Nucleus accumbens (tissue), 56 donors: ENCODE measurements around the gene OSTM1.

Experiments
- DNase-seq, 56 donors: peaks; one replicate each; lab custom pipeline; 2025; lab: John Stamatoyannopoulos, UW

The OSTM1 gene

GRCh38 chr6:108074359-108075144, at the start of gene OSTM1:
TSS of gene OSTM1 (minus strand) at chr6:108074741. CDS start at chr6:108074651, 90 bp downstream.
- peak; percentile 8 to 95 (median 83) for DNase-seq

GRCh38 chr6:108123946-108124345, 49.4 kb upstream of the OSTM1 start:
- DNase-seq: no peak

GRCh38 chr6:108123481-108123929, 49.0 kb upstream of the OSTM1 start:
- no peak for DNase-seq

- DNase-seq: no peak
Observed at GRCh38 chr6:108121612-108122011, 47.1 kb upstream of the OSTM1 start.

- peak in 5 of 56 donors; percentile 21 to 59 (median 43) for DNase-seq
Observed at GRCh38 chr6:108120311-108120710, 45.8 kb upstream of the OSTM1 start.

- DNase-seq: no peak
Observed at GRCh38 chr6:108119769-108120141, 45.2 kb upstream of the OSTM1 start.

- peak in 1 of 56 donors; percentile 7 for DNase-seq
Observed at GRCh38 chr6:108118810-108119768, 44.5 kb upstream of the OSTM1 start.

- DNase-seq: no peak
Observed at GRCh38 chr6:108118359-108118724, 43.8 kb upstream of the OSTM1 start.

GRCh38 chr6:108117427-108118358, 43.2 kb upstream of the OSTM1 start:
- DNase-seq: no peak

- DNase-seq: no peak
Observed at GRCh38 chr6:108116546-108117426, 42.2 kb upstream of the OSTM1 start.

- peak in 1 of 56 donors; percentile 7 for DNase-seq
Observed at GRCh38 chr6:108115598-108116058, 41.1 kb upstream of the OSTM1 start.

- DNase-seq: peak in 12 of 56 donors; percentile 15 to 61 (median 32)
Observed at GRCh38 chr6:108114841-108115597, 40.5 kb upstream of the OSTM1 start.

GRCh38 chr6:108113557-108114519, 39.3 kb upstream of the OSTM1 start:
- DNase-seq: peak in 11 of 56 donors; percentile 6 to 37 (median 19)

GRCh38 chr6:108108374-108108773, 33.8 kb upstream of the OSTM1 start:
- no peak for DNase-seq

GRCh38 chr6:108107102-108107501, 32.6 kb upstream of the OSTM1 start:
- no peak for DNase-seq

GRCh38 chr6:108106694-108107093, 32.2 kb upstream of the OSTM1 start:
- DNase-seq: no peak

- DNase-seq: no peak
Observed at GRCh38 chr6:108106261-108106660, 31.7 kb upstream of the OSTM1 start.
